ENCODE results near the gene PLXNB1. TPM values are rescaled to one million over a fixed set of nuclear protein-coding genes. Genes with fewer than 3 reads are reported as not detected.

PLXNB1 gene
- total and polyA plus RNA-seq, 10 of the 15 experiments (the other 5 are each of a cell fraction or from before 2014, with no cell fraction given): 0.18 to 15.1 (median 5.3) TPM

GRCh38 chr3:48469046-48469915, 39.4 kb upstream of the PLXNB1 start:
- BruUV-seq (replicated peaks): no TSS peak
- no peak for FAIRE-seq
- RAD21 ChIA-PET (ENCODE audit: unreplicated experiment): interaction anchor here (0.8 to 1.4 kb wide), 5 partner anchors 33 to 166 kb away, joined by 3 to 6 read pairs (median 4); partner anchors contain the start of genes PFKFB4 and SLC26A6
- Histone ChIP-seq H3K79me2 (ENCODE audit: control insufficient read depth, insufficient read depth, low read length) (peaks cover 68% of the 10 kb centered on the region), H3K4me1 (ENCODE audit: control insufficient read depth, insufficient read depth, low read length) (peaks cover 51% of the 10 kb centered on the region), H4K20me1 (ENCODE audit: control insufficient read depth, insufficient read depth) (no peaks in the 10 kb centered on the region), H3K4me3 (0 out of 2 replicates have a peak overlapping the region, but pooled peaks have one; percentile 34), H3K27me3 (replicated peaks in 1 of 2; ENCODE audit: control insufficient read depth in 2 of 2, insufficient read depth in 2 of 2, low read length in 1 of 2) (no peaks in the 10 kb centered on the region), H3K36me3 (ENCODE audit: control insufficient read depth in 2 of 2, insufficient read depth in 2 of 2, low read length in 1 of 2) (peaks cover 9 to 12% of the 10 kb centered on the region in 2 experiments; a peak in 3 of 4 replicates), H2AFZ (ENCODE audit: control insufficient read depth, low read depth, low read length) (no peak overlapping the region), H3K9ac (ENCODE audit: control insufficient read depth, insufficient read depth, low read length) (peak overlapping the region; percentile 56; the same call in 1 of the 2 replicates), H3K9me3 (replicated peaks; ENCODE audit: control insufficient read depth, insufficient read depth, low read length) (no peaks in the 10 kb centered on the region), H3K4me2 (ENCODE audit: control insufficient read depth, insufficient read depth) (peak overlapping the region; percentile 100), H3K27ac (ENCODE audit: control insufficient read depth, insufficient read depth) (0 out of 2 replicates have a peak overlapping the region, but pooled peaks have one; percentile 59)
- POLR2A ChIA-PET: interaction anchor here (0.6 to 10.0 kb wide), 6 partner anchors 13 to 908 kb away, joined by 3 to 91 read pairs (median 4); partner anchors contain the start of genes ATRIP, CCDC51, PFKFB4 and TMA7
- ATAC-seq: no peak
- CTCF ChIA-PET: interaction anchor here (0.6 to 6.1 kb wide), 8 partner anchors 33 to 275 kb away, joined by 3 to 58 read pairs (median 9); no protein-coding TSS in a partner anchor
- DNase-seq (ENCODE audit: low read depth, low spot score): no peak
- SMC1A ChIA-PET (ENCODE audit: uncharacterized antibody, unreplicated experiment): interaction anchor here (0.6 to 4.2 kb wide), 7 partner anchors 33 to 541 kb away, joined by 3 to 22 read pairs (median 4); partner anchors contain the start of gene PFKFB4
- TF ChIP-seq IRF4 (IDR thresholded peaks at IDR 0.05; ENCODE audit: low read depth, low read length) (no peak), RBBP5 (conservative IDR thresholded peaks at IDR 0.05) (no peak), NR2F1 (conservative IDR thresholded peaks at IDR 0.05) (no peak), RAD51 (IDR thresholded peaks at IDR 0.05) (no peak), WRNIP1 (IDR thresholded peaks at IDR 0.05; ENCODE audit: borderline replicate concordance, low read depth, low read length) (no peak), POLR2AphosphoS5 (IDR thresholded peaks at IDR 0.05; ENCODE audit: low read length) (peak; percentile 25; the same call in 1 of the 2 replicates)
- TF ChIP-seq, protein P1, sequence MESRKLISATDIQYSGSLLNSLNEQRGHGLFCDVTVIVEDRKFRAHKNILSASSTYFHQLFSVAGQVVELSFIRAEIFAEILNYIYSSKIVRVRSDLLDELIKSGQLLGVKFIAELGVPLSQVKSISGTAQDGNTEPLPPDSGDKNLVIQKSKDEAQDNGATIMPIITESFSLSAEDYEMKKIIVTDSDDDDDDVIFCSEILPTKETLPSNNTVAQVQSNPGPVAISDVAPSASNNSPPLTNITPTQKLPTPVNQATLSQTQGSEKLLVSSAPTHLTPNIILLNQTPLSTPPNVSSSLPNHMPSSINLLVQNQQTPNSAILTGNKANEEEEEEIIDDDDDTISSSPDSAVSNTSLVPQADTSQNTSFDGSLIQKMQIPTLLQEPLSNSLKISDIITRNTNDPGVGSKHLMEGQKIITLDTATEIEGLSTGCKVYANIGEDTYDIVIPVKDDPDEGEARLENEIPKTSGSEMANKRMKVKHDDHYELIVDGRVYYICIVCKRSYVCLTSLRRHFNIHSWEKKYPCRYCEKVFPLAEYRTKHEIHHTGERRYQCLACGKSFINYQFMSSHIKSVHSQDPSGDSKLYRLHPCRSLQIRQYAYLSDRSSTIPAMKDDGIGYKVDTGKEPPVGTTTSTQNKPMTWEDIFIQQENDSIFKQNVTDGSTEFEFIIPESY (IDR thresholded peaks at IDR 0.05): peak; percentile 73; the same call in 1 of the 2 replicates
- in situ Hi-C loops (cut with MboI) (no loop called here), intact Hi-C loops (cut with micrococcal nuclease; ENCODE audit: unreplicated experiment) (no loop called here)
- WGBS (ENCODE audit: insufficient coverage, insufficient replicate concordance, low lambda C conversion rate, missing lambda C conversion rate): 95% methylated on average over 29 of the region's 29 CpGs
